K562 (cell line): Measurements from ENCODE around the gene SCN2B. TPM values are rescaled to one million over a fixed set of nuclear protein-coding genes. Genes with fewer than 3 reads are reported as not detected.

Source experiments
- ATAC-seq: fragments of 200-7000 bp; cut with Tn5 transposase; 3 replicates; pipeline ENCODE4 v1.9.1; 2020; ENCODE audit warnings: moderate library complexity
- BruUV-seq: library from RNA; stranded (reverse); fragments of 400-500 nt; replicated peaks from 2 replicates; lab custom pipeline; 2021; lab: Mats Ljungman, UMichigan
- CTCF ChIA-PET: fragments of 300-600 bp; formaldehyde crosslinking; extraction: SDS; loops from one replicate; lab custom pipeline; 2021; ENCODE audit warnings: low intra/inter-chr PET ratio; lab: Yijun Ruan, JAX
- POLR2A ChIA-PET: fragments of 300-600, 350-650 bp; sonication (Branson Sonifier 250); formaldehyde crosslinking; extraction: SDS; loops from one replicate; lab custom pipeline; 2021; ENCODE audit warnings: antibody characterized with exemption, inconsistent platforms; lab: Yijun Ruan, JAX
- DNase-seq, 4 experiments: peaks; one replicate each; pipeline versions ENCODE4 v3.0.0 to v3.0.0-alpha.2; 2011 to 2018; ENCODE audit warnings: low spot score in 3 of 4, mixed read lengths in 3 of 4; ENCODE audit errors: extremely low read depth in 1 of 4
- FAIRE-seq: peaks from 2 replicates; lab custom pipeline; 2011; peaks lifted over from hg19 to GRCh38; lab: Jason Lieb, UNC
- H2AFZ ChIP-seq: 2 replicates; pipeline ENCODE4 v1.6.0; 2011; ENCODE audit warnings: low read depth, low read length, control low read depth, inconsistent platforms
- H3K27ac ChIP-seq: fragments of 200-600 bp; 3 replicates; pipeline ENCODE4 v1.8.0; 2011; ENCODE audit warnings: low read depth, mild to moderate bottlenecking, control low read depth, inconsistent platforms, low read length, moderate library complexity, mixed read lengths; ENCODE audit errors: extremely low read depth
- H3K27me3 ChIP-seq, 2 experiments: fragments of 300-600 bp in 1 of 2; 2 replicates in 1 of 2; 3 replicates in 1 of 2; pipeline versions ENCODE4 v1.6.0 to v1.8.0; 2011; ENCODE audit warnings: inconsistent platforms in 2 of 2, low read length in 2 of 2, mild to moderate bottlenecking in 1 of 2, mixed read lengths in 1 of 2, moderate library complexity in 1 of 2; ENCODE audit not compliant: control insufficient read depth in 2 of 2, insufficient read depth in 2 of 2
- H3K36me3 ChIP-seq: fragments of 300-600 bp; 3 replicates; pipeline ENCODE4 v1.8.0; 2011; ENCODE audit warnings: mild to moderate bottlenecking, low read length, inconsistent platforms; ENCODE audit not compliant: control insufficient read depth, insufficient read depth
- H3K4me1 ChIP-seq, 2 experiments: fragments of 200-600 bp in 1 of 2; replicated peaks in 1 of 2; 2 replicates in 1 of 2; 3 replicates in 1 of 2; pipeline versions ENCODE4 v1.5.1 to v1.8.0; 2011; ENCODE audit warnings: inconsistent platforms in 2 of 2, low read length in 2 of 2, mild to moderate bottlenecking in 1 of 2, mixed read lengths in 1 of 2, moderate library complexity in 1 of 2; ENCODE audit not compliant: control insufficient read depth in 2 of 2, insufficient read depth in 2 of 2
- H3K4me2 ChIP-seq: 2 replicates; pipeline ENCODE4 v1.6.1; 2011; ENCODE audit warnings: low read length, control low read depth, inconsistent platforms, mixed read lengths; ENCODE audit not compliant: insufficient read depth
- H3K4me3 ChIP-seq: fragments of 200-600 bp; sonication (generic), shearing (Covaris generic); 2 replicates; pipeline ENCODE4 v1.5.1; 2016; ENCODE audit warnings: control low read depth, inconsistent platforms
- H3K79me2 ChIP-seq: fragments of 200-600 bp; 3 replicates; pipeline ENCODE4 v1.8.0; 2011; ENCODE audit warnings: low read length, inconsistent platforms; ENCODE audit not compliant: control insufficient read depth, insufficient read depth
- H3K9ac ChIP-seq, 2 experiments: 2 replicates each; pipeline versions ENCODE4 v1.6.0 to v1.6.1; 2011; ENCODE audit warnings: low read depth in 2 of 2, low read length in 2 of 2, control low read depth in 1 of 2, inconsistent platforms in 1 of 2, mild to moderate bottlenecking in 1 of 2, mixed read lengths in 1 of 2; ENCODE audit not compliant: insufficient read depth in 1 of 2
- H3K9me1 ChIP-seq: one replicate; pipeline ENCODE4 v1.6.0; 2011; ENCODE audit warnings: inconsistent platforms, mild to moderate bottlenecking, low read length, moderate library complexity; ENCODE audit not compliant: control insufficient read depth, insufficient read depth
- H3K9me3 ChIP-seq: replicated peaks from 2 replicates; pipeline ENCODE4 v1.5.1; 2011; ENCODE audit warnings: low read depth, low read length, inconsistent platforms; ENCODE audit not compliant: control insufficient read depth, insufficient read depth
- H4K20me1 ChIP-seq: replicated peaks from 2 replicates; pipeline ENCODE4 v1.6.1; 2011; ENCODE audit warnings: low read length, inconsistent platforms, mixed read lengths; ENCODE audit not compliant: control insufficient read depth, insufficient read depth
- MEIS2 ChIP-seq: fragments of 450-650 bp; IDR thresholded peaks from 2 replicates; pipeline ENCODE4 v1.6.1; 2014; ENCODE audit warnings: mild to moderate bottlenecking; ENCODE audit not compliant: partially characterized antibody
- MTF1 ChIP-seq: fragments of 250-450 bp; sonication (Bioruptor Pico); IDR thresholded peaks from 2 replicates; pipeline ENCODE4 v1.9.0; 2021; ENCODE audit warnings: moderate library complexity, mild to moderate bottlenecking, inconsistent platforms, borderline replicate concordance
- NR2C1 ChIP-seq, 2 experiments: fragments of 450-650 bp; IDR thresholded peaks; 2 replicates each; pipeline ENCODE4 v1.6.1; 2017; ENCODE audit warnings: mild to moderate bottlenecking in 2 of 2, antibody characterized with exemption in 1 of 2, inconsistent platforms in 1 of 2, missing compliant biosample characterization in 1 of 2, missing genetic modification characterization in 1 of 2
- PBX2 ChIP-seq, 2 experiments: IDR thresholded peaks in 1 of 2; conservative IDR thresholded peaks in 1 of 2; 2 replicates each; pipeline ENCODE4 v1.6.1; 2016; ENCODE audit warnings: low read depth in 2 of 2, mild to moderate bottlenecking in 1 of 2, missing compliant biosample characterization in 1 of 2, missing genetic modification characterization in 1 of 2, moderate library complexity in 1 of 2
- PKNOX1 ChIP-seq: fragments of 450-650 bp; IDR thresholded peaks from 2 replicates; pipeline ENCODE4 v1.6.1; 2016
- ZFP30 ChIP-seq: fragments of 250-450 bp; sonication (Bioruptor Pico); IDR thresholded peaks from 2 replicates; pipeline ENCODE4 v1.8.0; 2022; ENCODE audit warnings: moderate library complexity, mild to moderate bottlenecking, inconsistent platforms, borderline replicate concordance
- ZNF668 ChIP-seq: fragments of 250-450 bp; sonication (Bioruptor Pico); IDR thresholded peaks from 2 replicates; pipeline ENCODE4 v1.8.0; 2022; ENCODE audit warnings: mild to moderate bottlenecking, inconsistent platforms
- WGBS: fragments of 100-300 bp; shearing (Covaris generic); methylation state at CpG from one replicate; pipeline ENCODE4 v1.1.6; 2016; ENCODE audit warnings: low coverage, mixed read lengths; ENCODE audit not compliant: insufficient coverage; ENCODE audit errors: missing lambda C conversion rate; 5-methylcytosine and 5-hydroxymethylcytosine counted together
- in situ Hi-C: fragments of 300-500 bp; cut with MboI; formaldehyde crosslinking; loops from 4 replicates; pipeline ENCODE4 v1.15.0; 2018; ENCODE audit warnings: inconsistent platforms, mixed read lengths
- intact Hi-C: fragments of 100-400 bp; cut with micrococcal nuclease; formaldehyde crosslinking; loops from 2 replicates; pipeline ENCODE4 v1.14.2; 2022
- polyA plus RNA-seq, 8 experiments: library from polyadenylated mRNA; depleted of rRNA in 4 of 8; stranded (reverse) in 5 of 8; unstranded in 3 of 8; fragments of >200 nt; fragmentation: Nextera tagmentation in 2 of 8; fragmentation: Illumina TruSeq in 1 of 8; extraction: Ambion mirVana in 2 of 8; extraction: Trizol in 1 of 8; gene quantifications; 2 replicates each; pipeline versions ENCODE4 v1.2.1 to v1.2.3, GENCODE V29; 2011 to 2014; ENCODE audit warnings: inconsistent platforms in 1 of 8, missing spikeins in 1 of 8
- total RNA-seq, 7 experiments: library from RNA; depleted of rRNA in 6 of 7; stranded (reverse); fragments of >200 nt in 6 of 7; fragmentation: Illumina TruSeq in 2 of 7; extraction: Trizol in 2 of 7; gene quantifications; 2 replicates each; pipeline versions ENCODE4 v1.2.1 to v1.2.3, GENCODE V29; 2011 to 2021; ENCODE audit warnings: low replicate concordance in 1 of 7
- TF ChIP-seq, protein P1 (sequence below), 3 experiments: IDR thresholded peaks in 2 of 3; conservative IDR thresholded peaks in 1 of 3; 2 replicates each; pipeline ENCODE4 v1.5.1; 2011 to 2012; ENCODE audit warnings: low read length in 3 of 3, mild to moderate bottlenecking in 3 of 3, control low read depth in 2 of 3, improper control_type of control experiment in 1 of 3, inconsistent platforms in 1 of 3, low read depth in 1 of 3, mixed read lengths in 1 of 3, moderate library complexity in 1 of 3; ENCODE audit not compliant: insufficient read depth in 2 of 3

The SCN2B gene
- total and polyA plus RNA-seq, 9 of the 15 experiments (the other 6 are each of a cell fraction or from before 2014, with no cell fraction given) = not detected

GRCh38 chr11:118114266-118114665 is 62.2 kb downstream of the SCN2B start:
- Histone ChIP-seq H3K79me2 (no peaks in the 10 kb centered on the region), H2AFZ (no peak overlapping the region), H3K4me1 (peaks cover 3 to 9% of the 10 kb centered on the region in 2 experiments; a peak in 3 of 5 replicates)
- DNase-seq = no peak
- WGBS = 8% methylated on average over 1 of the region's 1 CpG
- intact Hi-C loops = no loop called here
- TF ChIP-seq PKNOX1 (0 out of 2 replicates have a peak, but pooled peaks have one; percentile 13), NR2C1 (IDR thresholded peaks at IDR 0.05) (no peak), NR2C1 (tag; IDR thresholded peaks at IDR 0.05) (no peak), MTF1 (CRISPR knock-in tag) (no peak), PBX2 (CRISPR knock-in tag; IDR thresholded peaks at IDR 0.05; ENCODE audit: low read depth) (no peak), PBX2 (tag; conservative IDR thresholded peaks at IDR 0.05; ENCODE audit: low read depth) (0 out of 2 replicates have a peak, but pooled peaks have one; percentile 23), MEIS2 (peak; percentile 15), ZNF668 (no peak), ZFP30 (no peak)
- TF ChIP-seq, protein P1, sequence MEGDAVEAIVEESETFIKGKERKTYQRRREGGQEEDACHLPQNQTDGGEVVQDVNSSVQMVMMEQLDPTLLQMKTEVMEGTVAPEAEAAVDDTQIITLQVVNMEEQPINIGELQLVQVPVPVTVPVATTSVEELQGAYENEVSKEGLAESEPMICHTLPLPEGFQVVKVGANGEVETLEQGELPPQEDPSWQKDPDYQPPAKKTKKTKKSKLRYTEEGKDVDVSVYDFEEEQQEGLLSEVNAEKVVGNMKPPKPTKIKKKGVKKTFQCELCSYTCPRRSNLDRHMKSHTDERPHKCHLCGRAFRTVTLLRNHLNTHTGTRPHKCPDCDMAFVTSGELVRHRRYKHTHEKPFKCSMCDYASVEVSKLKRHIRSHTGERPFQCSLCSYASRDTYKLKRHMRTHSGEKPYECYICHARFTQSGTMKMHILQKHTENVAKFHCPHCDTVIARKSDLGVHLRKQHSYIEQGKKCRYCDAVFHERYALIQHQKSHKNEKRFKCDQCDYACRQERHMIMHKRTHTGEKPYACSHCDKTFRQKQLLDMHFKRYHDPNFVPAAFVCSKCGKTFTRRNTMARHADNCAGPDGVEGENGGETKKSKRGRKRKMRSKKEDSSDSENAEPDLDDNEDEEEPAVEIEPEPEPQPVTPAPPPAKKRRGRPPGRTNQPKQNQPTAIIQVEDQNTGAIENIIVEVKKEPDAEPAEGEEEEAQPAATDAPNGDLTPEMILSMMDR (IDR thresholded peaks at IDR 0.05 in 2 of 3, conservative IDR thresholded peaks at IDR 0.05 in 1 of 3; ENCODE audit: insufficient read depth in 2 of 3, low read depth in 1 of 3, low read length in 3 of 3) = peak in 1 of 3 experiments; percentile 15; a peak in 1 of 6 replicates
- TF ChIP-seq, all 486 proteins: peak for 4
- Histone ChIP-seq H3K36me3 (no peaks in the 10 kb centered on the region), H3K9me3 (no peaks in the 10 kb centered on the region), H3K4me2 (no peak overlapping the region), H3K27ac (no peak overlapping the region), H3K9ac (no peak overlapping the region), H4K20me1 (no peaks in the 10 kb centered on the region; the same call in 1 of the 2 replicates), H3K9me1 (no peaks in the 10 kb centered on the region), H3K27me3 (no peaks in the 10 kb centered on the region), H3K4me3 (no peak overlapping the region)
- ChIA-PET POLR2A (interaction anchor here (0.7 to 2.0 kb wide), 5 partner anchors 10 to 22 kb away, joined by 3 to 9 read pairs (median 5); no protein-coding TSS in a partner anchor), CTCF (no interaction called here)
- FAIRE-seq = no peak
- no peak; the same call in 2 of the 3 replicates for ATAC-seq
- in situ Hi-C loops = no loop called here
- BruUV-seq = no TSS peak
